SK-N-SH (cell line): ENCODE results near the gene B2M. TPM values are rescaled to one million over a fixed set of nuclear protein-coding genes. Genes with fewer than 3 reads are reported as not detected.

ENCODE experiments used
- CTCF ChIA-PET: fragments of 300-600, 350-600 bp; formaldehyde crosslinking; extraction: SDS; loops from one replicate; lab custom pipeline; 2021; lab: Yijun Ruan, JAX
- POLR2A ChIA-PET: fragments of 350-600 bp; sonication (Branson Sonifier 250); formaldehyde crosslinking; extraction: SDS; loops from one replicate; lab custom pipeline; 2020; ENCODE audit warnings: antibody characterized with exemption, inconsistent platforms; lab: Yijun Ruan, JAX
- DNase-seq: peaks from one replicate; pipeline ENCODE4 v3.0.0; 2012
- H2AFZ ChIP-seq: fragments of 200-600 bp; sonication (generic); 2 replicates; pipeline ENCODE4 v1.8.1; 2016; ENCODE audit warnings: antibody characterized with exemption, mild to moderate bottlenecking, low read depth
- H3F3A ChIP-seq: fragments of 200-600 bp; sonication (generic); replicated peaks from 2 replicates; pipeline ENCODE3; 2016; ENCODE audit warnings: antibody characterized with exemption, mild to moderate bottlenecking; ENCODE audit not compliant: insufficient read depth
- H3K27ac ChIP-seq, 2 experiments: fragments of 200-500 bp in 1 of 2; fragments of 200-600 bp in 1 of 2; sonication (Bioruptor generic) in 1 of 2; sonication (generic), shearing (Covaris generic) in 1 of 2; 2 replicates each; pipeline versions ENCODE4 v1.5.1 to v1.6.1; 2014 to 2016; ENCODE audit warnings: low read depth in 2 of 2, inconsistent platforms in 1 of 2, low read length in 1 of 2, mild to moderate bottlenecking in 1 of 2, mixed read lengths in 1 of 2
- H3K27me3 ChIP-seq: fragments of 200-600 bp; sonication (generic), shearing (Covaris generic); 2 replicates; pipeline ENCODE4 v1.6.1; 2016; ENCODE audit warnings: mixed run types; ENCODE audit not compliant: insufficient read depth
- H3K36me3 ChIP-seq, 2 experiments: fragments of 200-500 bp in 1 of 2; fragments of 200-600 bp in 1 of 2; sonication (Bioruptor generic) in 1 of 2; sonication (generic) in 1 of 2; replicated peaks in 1 of 2; 2 replicates each; pipeline versions ENCODE3 to v1.5.1; 2014 to 2016; ENCODE audit warnings: low read length in 1 of 2, mild to moderate bottlenecking in 1 of 2; ENCODE audit not compliant: insufficient read depth in 2 of 2, control insufficient read depth in 1 of 2
- H3K4me1 ChIP-seq, 2 experiments: fragments of 200-500 bp in 1 of 2; fragments of 200-600 bp in 1 of 2; sonication (Bioruptor generic) in 1 of 2; sonication (generic), shearing (Covaris generic) in 1 of 2; 2 replicates each; pipeline versions ENCODE4 v1.5.1 to v1.6.1; 2014 to 2016; ENCODE audit warnings: low read depth in 1 of 2, low read length in 1 of 2, mixed run types in 1 of 2; ENCODE audit not compliant: insufficient read depth in 2 of 2, control insufficient read depth in 1 of 2
- H3K4me2 ChIP-seq: fragments of 200-600 bp; sonication (generic), shearing (Covaris generic); 2 replicates; pipeline ENCODE4 v1.6.1; 2017; ENCODE audit warnings: mixed run types
- H3K4me3 ChIP-seq, 2 experiments: fragments of 200-500 bp in 1 of 2; fragments of 200-600 bp in 1 of 2; sonication (Bioruptor generic) in 1 of 2; sonication (generic), shearing (Covaris generic) in 1 of 2; 2 replicates each; pipeline versions ENCODE4 v1.5.1 to v1.8.1; 2014 to 2016; ENCODE audit warnings: low read depth in 2 of 2, inconsistent platforms in 1 of 2, low read length in 1 of 2, mild to moderate bottlenecking in 1 of 2, mixed read lengths in 1 of 2, moderate library complexity in 1 of 2
- H3K79me2 ChIP-seq: fragments of 200-600 bp; sonication (generic); 2 replicates; pipeline ENCODE4 v1.8.1; 2017; ENCODE audit warnings: mild to moderate bottlenecking; ENCODE audit not compliant: insufficient read depth
- H3K9ac ChIP-seq: fragments of 200-600 bp; sonication (generic); 2 replicates; pipeline ENCODE4 v1.6.1; 2017; ENCODE audit warnings: mixed run types
- H3K9me2 ChIP-seq: fragments of 200-600 bp; sonication (generic); 2 replicates; pipeline ENCODE4 v1.6.1; 2017; ENCODE audit warnings: mixed run types
- H3K9me3 ChIP-seq: fragments of 200-600 bp; sonication (generic); 2 replicates; pipeline ENCODE4 v1.6.1; 2017; ENCODE audit warnings: mixed run types, mild to moderate bottlenecking, moderate library complexity
- H4K20me1 ChIP-seq: fragments of 200-600 bp; sonication (generic); 2 replicates; pipeline ENCODE4 v1.6.1; 2017; ENCODE audit warnings: mild to moderate bottlenecking, mixed run types; ENCODE audit not compliant: insufficient read depth
- CHD2 ChIP-seq: fragments of 150-350 bp; IDR thresholded peaks from 2 replicates; pipeline ENCODE4 v1.6.1; 2018; ENCODE audit warnings: low read length; ENCODE audit not compliant: partially characterized antibody
- ELF1 ChIP-seq: IDR thresholded peaks from 2 replicates; pipeline ENCODE4 v1.4.0; 2012
- FOXM1 ChIP-seq: IDR thresholded peaks from 2 replicates; pipeline ENCODE4 v1.4.0; 2012; ENCODE audit warnings: low read depth, mild to moderate bottlenecking
- GATA2 ChIP-seq: sonication (generic); formaldehyde crosslinking; IDR thresholded peaks from 2 replicates; pipeline ENCODE4 v1.5.0; 2020; ENCODE audit warnings: mild to moderate bottlenecking, missing genetic modification reagents
- JUND ChIP-seq: IDR thresholded peaks from 2 replicates; pipeline ENCODE4 v1.4.0; 2012
- MEF2A ChIP-seq: IDR thresholded peaks from 2 replicates; pipeline ENCODE4 v1.4.0; 2012; ENCODE audit warnings: low read depth, borderline replicate concordance
- MXI1 ChIP-seq: IDR thresholded peaks from 2 replicates; pipeline ENCODE4 v1.6.1; 2012; ENCODE audit warnings: mild to moderate bottlenecking, low read depth, low read length, improper control_type of control experiment
- POLR2AphosphoS5 ChIP-seq: IDR thresholded peaks from 2 replicates; pipeline ENCODE4 v1.6.1; 2012; ENCODE audit warnings: low read depth, low read length
- RAD21 ChIP-seq: IDR thresholded peaks from 2 replicates; pipeline ENCODE4 v1.6.1; 2012; ENCODE audit warnings: mild to moderate bottlenecking, low read length
- RCOR1 ChIP-seq: fragments of 150-350 bp; IDR thresholded peaks from 2 replicates; pipeline ENCODE4 v1.6.1; 2017; ENCODE audit warnings: antibody characterized with exemption, low read length
- RFX5 ChIP-seq: IDR thresholded peaks from 2 replicates; pipeline ENCODE4 v1.6.1; 2012; ENCODE audit warnings: mild to moderate bottlenecking, improper control_type of control experiment, low read length
- SIN3A ChIP-seq: IDR thresholded peaks from 2 replicates; pipeline ENCODE4 v1.6.1; 2012; ENCODE audit warnings: low read depth, mild to moderate bottlenecking, low read length, moderate library complexity, borderline replicate concordance
- SMC3 ChIP-seq: IDR thresholded peaks from 2 replicates; pipeline ENCODE4 v1.6.1; 2012; ENCODE audit warnings: low read depth, low read length, improper control_type of control experiment
- TAF1 ChIP-seq: IDR thresholded peaks from 2 replicates; pipeline ENCODE4 v1.6.1; 2012; ENCODE audit warnings: low read depth, mild to moderate bottlenecking, low read length, moderate library complexity, borderline replicate concordance
- TCF12 ChIP-seq: IDR thresholded peaks from 2 replicates; pipeline ENCODE4 v1.4.0; 2012
- TEAD4 ChIP-seq: IDR thresholded peaks from 2 replicates; pipeline ENCODE4 v1.4.0; 2012; ENCODE audit warnings: mild to moderate bottlenecking, borderline replicate concordance; ENCODE audit not compliant: insufficient read depth
- YY1 ChIP-seq: IDR thresholded peaks from 2 replicates; pipeline ENCODE4 v1.4.0; 2012; ENCODE audit warnings: low read depth, mild to moderate bottlenecking
- WGBS: methylation state at CpG from one replicate; pipeline ENCODE4 v1.1.6; 2017; ENCODE audit warnings: low lambda C conversion rate; 5-methylcytosine and 5-hydroxymethylcytosine counted together
- polyA plus RNA-seq, 3 experiments: library from polyadenylated mRNA; depleted of rRNA; stranded (reverse); fragments of >200 nt; gene quantifications; 2 replicates each; pipeline ENCODE4 v1.2.3, GENCODE V29; 2012
- TF ChIP-seq, protein P1 (sequence below): fragments of 150-350 bp; IDR thresholded peaks from 2 replicates; pipeline ENCODE4 v1.6.1; 2016; ENCODE audit warnings: mild to moderate bottlenecking, low read depth, low read length
- TF ChIP-seq, protein P2 (sequence below): fragments of 200-600 bp; sonication (generic); IDR thresholded peaks from 2 replicates; pipeline ENCODE4 v1.6.1; 2017; ENCODE audit warnings: antibody characterized with exemption, mild to moderate bottlenecking, moderate library complexity
- TF ChIP-seq, protein P3 (sequence below): IDR thresholded peaks from 2 replicates; pipeline ENCODE4 v1.4.0; 2012; ENCODE audit warnings: low read depth, borderline replicate concordance
- TF ChIP-seq, protein P4 (sequence below): fragments of 150-350 bp; IDR thresholded peaks from 2 replicates; pipeline ENCODE4 v1.6.1; 2017; ENCODE audit warnings: antibody characterized with exemption, low read length, low read depth, borderline replicate concordance
- TF ChIP-seq, protein P5 (sequence below): IDR thresholded peaks from 2 replicates; pipeline ENCODE4 v1.6.1; 2012; ENCODE audit warnings: mild to moderate bottlenecking, low read depth, low read length, moderate library complexity
- TF ChIP-seq, protein P6 (sequence below): IDR thresholded peaks from 2 replicates; pipeline ENCODE4 v1.4.0; 2012; ENCODE audit warnings: low read depth

B2M gene
- polyA plus RNA-seq, 1 of the 3 experiments (the other 2 are of a cell fraction): 1,193 TPM

DNA sequence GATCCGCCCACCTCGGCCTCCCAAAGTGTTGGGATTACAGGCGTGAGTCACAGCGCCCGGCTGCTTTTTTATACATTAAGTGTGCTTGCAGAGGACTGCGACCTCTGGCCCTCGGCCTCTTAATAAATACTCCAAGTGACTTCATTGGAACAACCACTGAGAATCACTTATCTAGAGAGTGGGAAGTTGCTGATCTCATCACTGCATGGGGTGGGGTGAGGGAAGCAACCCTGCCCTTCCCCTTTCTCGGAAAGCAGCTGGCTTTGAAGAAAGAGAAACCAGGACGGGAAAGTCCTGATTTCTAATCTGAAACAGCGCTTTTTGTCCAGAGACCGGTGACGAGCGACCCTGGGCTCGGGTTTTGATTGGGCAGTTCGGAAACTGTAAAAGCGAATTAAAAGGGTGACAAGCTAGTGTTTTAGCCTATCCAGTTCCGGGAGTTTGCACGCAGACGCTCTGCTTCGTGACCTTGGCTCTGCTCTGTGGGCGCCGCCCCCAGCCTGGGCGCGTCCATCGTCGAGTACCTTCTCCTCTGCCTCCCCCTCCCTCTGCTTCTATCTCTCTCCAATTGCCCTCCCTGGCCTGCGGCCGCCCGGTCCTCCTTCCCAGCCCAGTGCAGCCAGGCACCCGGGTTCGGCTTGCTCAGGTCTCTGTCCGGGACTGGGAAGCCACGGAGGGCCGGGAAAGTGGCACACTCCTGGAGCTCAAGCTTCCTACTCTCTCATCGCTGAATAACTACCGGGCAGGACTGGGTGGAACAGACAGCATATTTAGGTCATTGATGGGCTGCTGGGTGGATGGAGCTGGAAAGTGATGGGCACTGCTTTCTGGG is 17.5 kb downstream of the B2M start:
- CTCF ChIA-PET: interaction anchor here (0.6 to 3.6 kb wide), 5 partner anchors 10 to 65 kb away, joined by 3 to 21 read pairs (median 7); partner anchors contain the start of genes B2M, PATL2 and SPG11
- peak; percentile 87 for DNase-seq
- 0% methylated on average over 26 of the region's 36 CpGs for WGBS
- TF ChIP-seq, protein P1, sequence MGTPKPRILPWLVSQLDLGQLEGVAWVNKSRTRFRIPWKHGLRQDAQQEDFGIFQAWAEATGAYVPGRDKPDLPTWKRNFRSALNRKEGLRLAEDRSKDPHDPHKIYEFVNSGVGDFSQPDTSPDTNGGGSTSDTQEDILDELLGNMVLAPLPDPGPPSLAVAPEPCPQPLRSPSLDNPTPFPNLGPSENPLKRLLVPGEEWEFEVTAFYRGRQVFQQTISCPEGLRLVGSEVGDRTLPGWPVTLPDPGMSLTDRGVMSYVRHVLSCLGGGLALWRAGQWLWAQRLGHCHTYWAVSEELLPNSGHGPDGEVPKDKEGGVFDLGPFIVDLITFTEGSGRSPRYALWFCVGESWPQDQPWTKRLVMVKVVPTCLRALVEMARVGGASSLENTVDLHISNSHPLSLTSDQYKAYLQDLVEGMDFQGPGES: peak; percentile 43; the same call in 1 of the 2 replicates
- TF ChIP-seq GATA2 (CRISPR knock-in tag) (0 out of 2 replicates have a peak, but pooled peaks have one; percentile 9), FOXM1 (peak; percentile 77), TCF12 (peak; percentile 69), RAD21 (peak; percentile 14; the same call in 1 of the 2 replicates), RCOR1 (no peak), YY1 (no peak), RFX5 (peak; percentile 99), MXI1 (peak; percentile 91), MEF2A (no peak), JUND (peak; percentile 48), TEAD4 (no peak), CHD2 (peak; percentile 50), SIN3A (no peak), SMC3 (no peak), TAF1 (0 out of 2 replicates have a peak, but pooled peaks have one; percentile 69), ELF1 (no peak), POLR2AphosphoS5 (peak; percentile 66; the same call in 1 of the 2 replicates)
- TF ChIP-seq, protein P2, sequence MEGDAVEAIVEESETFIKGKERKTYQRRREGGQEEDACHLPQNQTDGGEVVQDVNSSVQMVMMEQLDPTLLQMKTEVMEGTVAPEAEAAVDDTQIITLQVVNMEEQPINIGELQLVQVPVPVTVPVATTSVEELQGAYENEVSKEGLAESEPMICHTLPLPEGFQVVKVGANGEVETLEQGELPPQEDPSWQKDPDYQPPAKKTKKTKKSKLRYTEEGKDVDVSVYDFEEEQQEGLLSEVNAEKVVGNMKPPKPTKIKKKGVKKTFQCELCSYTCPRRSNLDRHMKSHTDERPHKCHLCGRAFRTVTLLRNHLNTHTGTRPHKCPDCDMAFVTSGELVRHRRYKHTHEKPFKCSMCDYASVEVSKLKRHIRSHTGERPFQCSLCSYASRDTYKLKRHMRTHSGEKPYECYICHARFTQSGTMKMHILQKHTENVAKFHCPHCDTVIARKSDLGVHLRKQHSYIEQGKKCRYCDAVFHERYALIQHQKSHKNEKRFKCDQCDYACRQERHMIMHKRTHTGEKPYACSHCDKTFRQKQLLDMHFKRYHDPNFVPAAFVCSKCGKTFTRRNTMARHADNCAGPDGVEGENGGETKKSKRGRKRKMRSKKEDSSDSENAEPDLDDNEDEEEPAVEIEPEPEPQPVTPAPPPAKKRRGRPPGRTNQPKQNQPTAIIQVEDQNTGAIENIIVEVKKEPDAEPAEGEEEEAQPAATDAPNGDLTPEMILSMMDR: no peak
- TF ChIP-seq, protein P3, sequence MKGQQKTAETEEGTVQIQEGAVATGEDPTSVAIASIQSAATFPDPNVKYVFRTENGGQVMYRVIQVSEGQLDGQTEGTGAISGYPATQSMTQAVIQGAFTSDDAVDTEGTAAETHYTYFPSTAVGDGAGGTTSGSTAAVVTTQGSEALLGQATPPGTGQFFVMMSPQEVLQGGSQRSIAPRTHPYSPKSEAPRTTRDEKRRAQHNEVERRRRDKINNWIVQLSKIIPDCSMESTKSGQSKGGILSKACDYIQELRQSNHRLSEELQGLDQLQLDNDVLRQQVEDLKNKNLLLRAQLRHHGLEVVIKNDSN: peak; percentile 59; the same call in 1 of the 2 replicates
- TF ChIP-seq, protein P4, sequence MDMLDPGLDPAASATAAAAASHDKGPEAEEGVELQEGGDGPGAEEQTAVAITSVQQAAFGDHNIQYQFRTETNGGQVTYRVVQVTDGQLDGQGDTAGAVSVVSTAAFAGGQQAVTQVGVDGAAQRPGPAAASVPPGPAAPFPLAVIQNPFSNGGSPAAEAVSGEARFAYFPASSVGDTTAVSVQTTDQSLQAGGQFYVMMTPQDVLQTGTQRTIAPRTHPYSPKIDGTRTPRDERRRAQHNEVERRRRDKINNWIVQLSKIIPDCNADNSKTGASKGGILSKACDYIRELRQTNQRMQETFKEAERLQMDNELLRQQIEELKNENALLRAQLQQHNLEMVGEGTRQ: no peak; the same call in 1 of the 2 replicates
- TF ChIP-seq, protein P5, sequence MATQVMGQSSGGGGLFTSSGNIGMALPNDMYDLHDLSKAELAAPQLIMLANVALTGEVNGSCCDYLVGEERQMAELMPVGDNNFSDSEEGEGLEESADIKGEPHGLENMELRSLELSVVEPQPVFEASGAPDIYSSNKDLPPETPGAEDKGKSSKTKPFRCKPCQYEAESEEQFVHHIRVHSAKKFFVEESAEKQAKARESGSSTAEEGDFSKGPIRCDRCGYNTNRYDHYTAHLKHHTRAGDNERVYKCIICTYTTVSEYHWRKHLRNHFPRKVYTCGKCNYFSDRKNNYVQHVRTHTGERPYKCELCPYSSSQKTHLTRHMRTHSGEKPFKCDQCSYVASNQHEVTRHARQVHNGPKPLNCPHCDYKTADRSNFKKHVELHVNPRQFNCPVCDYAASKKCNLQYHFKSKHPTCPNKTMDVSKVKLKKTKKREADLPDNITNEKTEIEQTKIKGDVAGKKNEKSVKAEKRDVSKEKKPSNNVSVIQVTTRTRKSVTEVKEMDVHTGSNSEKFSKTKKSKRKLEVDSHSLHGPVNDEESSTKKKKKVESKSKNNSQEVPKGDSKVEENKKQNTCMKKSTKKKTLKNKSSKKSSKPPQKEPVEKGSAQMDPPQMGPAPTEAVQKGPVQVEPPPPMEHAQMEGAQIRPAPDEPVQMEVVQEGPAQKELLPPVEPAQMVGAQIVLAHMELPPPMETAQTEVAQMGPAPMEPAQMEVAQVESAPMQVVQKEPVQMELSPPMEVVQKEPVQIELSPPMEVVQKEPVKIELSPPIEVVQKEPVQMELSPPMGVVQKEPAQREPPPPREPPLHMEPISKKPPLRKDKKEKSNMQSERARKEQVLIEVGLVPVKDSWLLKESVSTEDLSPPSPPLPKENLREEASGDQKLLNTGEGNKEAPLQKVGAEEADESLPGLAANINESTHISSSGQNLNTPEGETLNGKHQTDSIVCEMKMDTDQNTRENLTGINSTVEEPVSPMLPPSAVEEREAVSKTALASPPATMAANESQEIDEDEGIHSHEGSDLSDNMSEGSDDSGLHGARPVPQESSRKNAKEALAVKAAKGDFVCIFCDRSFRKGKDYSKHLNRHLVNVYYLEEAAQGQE: no peak
- TF ChIP-seq, protein P6, sequence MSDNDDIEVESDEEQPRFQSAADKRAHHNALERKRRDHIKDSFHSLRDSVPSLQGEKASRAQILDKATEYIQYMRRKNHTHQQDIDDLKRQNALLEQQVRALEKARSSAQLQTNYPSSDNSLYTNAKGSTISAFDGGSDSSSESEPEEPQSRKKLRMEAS: peak; percentile 59

More for the DNA sequence above, 17.5 kb downstream of the B2M start:
- H3K79me2 ChIP-seq: peaks cover 14% of the 10 kb centered on the region; the same call in 1 of the 2 replicates
- peak overlapping the region; percentile 97 for H3K27ac ChIP-seq
- no peaks in the 10 kb centered on the region for H3K9me3 ChIP-seq
- POLR2A ChIA-PET: interaction anchor here (1.0 to 3.0 kb wide), 8 partner anchors 9 to 904 kb away, joined by 3 to 22 read pairs (median 4); partner anchors contain the start of genes B2M, MFAP1, PATL2 and SPG11
- H3F3A ChIP-seq: peaks cover 19% of the 10 kb centered on the region
- peaks cover 6 to 17% of the 10 kb centered on the region in 2 experiments; a peak in 3 of 4 replicates for H3K4me1 ChIP-seq
- no peaks in the 10 kb centered on the region for H3K9me2 ChIP-seq
- peak overlapping the region; percentile 73 to 94 for H3K4me3 ChIP-seq
- H4K20me1 ChIP-seq: no peaks in the 10 kb centered on the region
- peaks cover 5 to 11% of the 10 kb centered on the region in 2 experiments for H3K36me3 ChIP-seq
- H3K9ac ChIP-seq: peak overlapping the region; percentile 85
- no peaks in the 10 kb centered on the region for H3K27me3 ChIP-seq
- peak overlapping the region; percentile 97 for H2AFZ ChIP-seq
- H3K4me2 ChIP-seq: peak overlapping the region; percentile 95
